ENCODE results near the gene DNAH8.

The DNAH8 gene

GRCh38 chr6:38736951-38737350 lies 21.8 kb downstream of the DNAH8 start:
- Histone ChIP-seq H3K9me3 (ENCODE audit: control insufficient read depth, insufficient read depth, low read length) (no peaks in the 10 kb centered on the region), H3K27ac (ENCODE audit: low read depth, low read length) (no peak overlapping the region), H3K36me3 (ENCODE audit: control insufficient read depth, low read length) (no peaks in the 10 kb centered on the region), H3K9me2 (replicated peaks; ENCODE audit: control insufficient read depth, low read length) (no peaks in the 10 kb centered on the region), H3K4me3 (ENCODE audit: low read length) (no peak overlapping the region), H4K20me1 (ENCODE audit: control insufficient read depth, insufficient read depth, low read depth, low read length) (no peaks in the 10 kb centered on the region), H3K4me2 (ENCODE audit: low read length) (no peak overlapping the region), H3K79me2 (ENCODE audit: control insufficient read depth, low read length) (no peaks in the 10 kb centered on the region), H3F3A (ENCODE audit: control insufficient read depth, insufficient read depth) (no peaks in the 10 kb centered on the region), H3K27me3 (ENCODE audit: control insufficient read depth, low read length) (peaks cover 20% of the 10 kb centered on the region), H3K4me1 (ENCODE audit: control insufficient read depth, low read length) (no peaks in the 10 kb centered on the region)
- no peak for TF ChIP-seq CTCF (IDR thresholded peaks at IDR 0.05; ENCODE audit: low read depth, low read length, poor library complexity, severe bottlenecking)

GRCh38 chr6:38738261-38738660 lies 23.1 kb downstream of the DNAH8 start:
- H3K4me3 ChIP-seq (ENCODE audit: low read length): no peak overlapping the region
- no peaks in the 10 kb centered on the region for H4K20me1 ChIP-seq (ENCODE audit: control insufficient read depth, insufficient read depth, low read depth, low read length)
- H3K4me2 ChIP-seq (ENCODE audit: low read length): no peak overlapping the region
- no peaks in the 10 kb centered on the region for H3K4me1 ChIP-seq (ENCODE audit: control insufficient read depth, low read length)
- H3K79me2 ChIP-seq (ENCODE audit: control insufficient read depth, low read length): no peaks in the 10 kb centered on the region
- no peaks in the 10 kb centered on the region for H3K9me3 ChIP-seq (ENCODE audit: control insufficient read depth, insufficient read depth, low read length)
- peaks cover 20% of the 10 kb centered on the region for H3K27me3 ChIP-seq (ENCODE audit: control insufficient read depth, low read length)
- H3K36me3 ChIP-seq (ENCODE audit: control insufficient read depth, low read length): no peaks in the 10 kb centered on the region
- H3F3A ChIP-seq (ENCODE audit: control insufficient read depth, insufficient read depth): no peaks in the 10 kb centered on the region
- no peak for TF ChIP-seq EZH2phosphoT487 (IDR thresholded peaks at IDR 0.05; ENCODE audit: borderline replicate concordance, low read length)
- no peak for TF ChIP-seq CTCF (IDR thresholded peaks at IDR 0.05; ENCODE audit: low read depth, low read length, poor library complexity, severe bottlenecking)
- H3K9me2 ChIP-seq (replicated peaks; ENCODE audit: control insufficient read depth, low read length): no peaks in the 10 kb centered on the region
- H3K27ac ChIP-seq (ENCODE audit: low read depth, low read length): no peak overlapping the region

GRCh38 chr6:38739532-38739931 lies 24.4 kb downstream of the DNAH8 start:
- H3K4me2 ChIP-seq (ENCODE audit: low read length): no peak overlapping the region
- no peak overlapping the region for H3K27ac ChIP-seq (ENCODE audit: low read depth, low read length)
- no peaks in the 10 kb centered on the region for H3F3A ChIP-seq (ENCODE audit: control insufficient read depth, insufficient read depth)
- H3K36me3 ChIP-seq (ENCODE audit: control insufficient read depth, low read length): no peaks in the 10 kb centered on the region
- H3K27me3 ChIP-seq (ENCODE audit: control insufficient read depth, low read length): peaks cover 20% of the 10 kb centered on the region
- H4K20me1 ChIP-seq (ENCODE audit: control insufficient read depth, insufficient read depth, low read depth, low read length): no peaks in the 10 kb centered on the region
- TF ChIP-seq CTCF (IDR thresholded peaks at IDR 0.05; ENCODE audit: low read depth, low read length, poor library complexity, severe bottlenecking) (peak; percentile 48), EZH2phosphoT487 (IDR thresholded peaks at IDR 0.05; ENCODE audit: borderline replicate concordance, low read length) (no peak)
- no peaks in the 10 kb centered on the region for H3K79me2 ChIP-seq (ENCODE audit: control insufficient read depth, low read length)
- no peaks in the 10 kb centered on the region for H3K9me2 ChIP-seq (replicated peaks; ENCODE audit: control insufficient read depth, low read length)
- no peak overlapping the region for H3K4me3 ChIP-seq (ENCODE audit: low read length)
- H3K4me1 ChIP-seq (ENCODE audit: control insufficient read depth, low read length): no peaks in the 10 kb centered on the region
- no peaks in the 10 kb centered on the region for H3K9me3 ChIP-seq (ENCODE audit: control insufficient read depth, insufficient read depth, low read length)

- Histone ChIP-seq H4K20me1 (ENCODE audit: control insufficient read depth, insufficient read depth, low read depth, low read length) (no peaks in the 10 kb centered on the region), H3K79me2 (ENCODE audit: control insufficient read depth, low read length) (no peaks in the 10 kb centered on the region), H3K9me3 (ENCODE audit: control insufficient read depth, insufficient read depth, low read length) (no peaks in the 10 kb centered on the region), H3K4me1 (ENCODE audit: control insufficient read depth, low read length) (no peaks in the 10 kb centered on the region), H3K4me2 (ENCODE audit: low read length) (no peak overlapping the region), H3K27ac (ENCODE audit: low read depth, low read length) (no peak overlapping the region), H3K9me2 (replicated peaks; ENCODE audit: control insufficient read depth, low read length) (no peaks in the 10 kb centered on the region), H3K27me3 (ENCODE audit: control insufficient read depth, low read length) (peaks cover 10% of the 10 kb centered on the region; the same call in 1 of the 2 replicates), H3F3A (ENCODE audit: control insufficient read depth, insufficient read depth) (no peaks in the 10 kb centered on the region), H3K36me3 (ENCODE audit: control insufficient read depth, low read length) (no peaks in the 10 kb centered on the region), H3K4me3 (ENCODE audit: low read length) (no peak overlapping the region)
- no peak for TF ChIP-seq EZH2phosphoT487 (IDR thresholded peaks at IDR 0.05; ENCODE audit: borderline replicate concordance, low read length)
- TF ChIP-seq CTCF (IDR thresholded peaks at IDR 0.05; ENCODE audit: low read depth, low read length, poor library complexity, severe bottlenecking): no peak
Observed at GRCh38 chr6:38749473-38749872, 34.4 kb downstream of the DNAH8 start.
